OCI-LY7 (cell line): ENCODE data around the gene DBP. TPM values are rescaled to one million over a fixed set of nuclear protein-coding genes. Genes with fewer than 3 reads are reported as not detected.

ENCODE experiments used
- BruUV-seq: library from RNA; stranded (reverse); fragments of 400-500 nt; replicated peaks from 2 replicates; lab custom pipeline; 2021; lab: Mats Ljungman, UMichigan
- CTCF ChIA-PET: fragments of 300-600 bp; sonication (Branson Sonifier 250); formaldehyde crosslinking; loops from one replicate; lab custom pipeline; 2022; ENCODE audit warnings: antibody characterized with exemption; ENCODE audit not compliant: unreplicated experiment; lab: Charles Lee
- POLR2A ChIA-PET: fragments of 300-600 bp; sonication (Branson Sonifier 250); formaldehyde crosslinking; loops from one replicate; lab custom pipeline; 2022; ENCODE audit warnings: antibody characterized with exemption; lab: Charles Lee
- DNase-seq: peaks from one replicate; pipeline ENCODE4 v3.0.0-alpha.2; 2015; ENCODE audit warnings: low spot score
- H2AFZ ChIP-seq: fragments of 200-600 bp; sonication (generic), shearing (Covaris generic); 2 replicates; pipeline ENCODE4 v1.6.1; 2014; ENCODE audit warnings: mild to moderate bottlenecking, antibody characterized with exemption, low read length, moderate library complexity
- H3K27ac ChIP-seq: fragments of 200-600 bp; sonication (generic); 2 replicates; pipeline ENCODE4 v1.5.1; 2014; ENCODE audit warnings: mixed run types, low read depth, mild to moderate bottlenecking, moderate library complexity, low read length, inconsistent platforms; ENCODE audit not compliant: poor library complexity, severe bottlenecking
- H3K36me3 ChIP-seq: fragments of 200-600 bp; sonication (generic); 2 replicates; pipeline ENCODE4 v1.6.1; 2014; ENCODE audit warnings: mild to moderate bottlenecking, antibody characterized with exemption, low read length, moderate library complexity, mixed read lengths; ENCODE audit not compliant: insufficient read depth
- H3K4me1 ChIP-seq: fragments of 200-600 bp; sonication (generic); 2 replicates; pipeline ENCODE4 v1.5.1; 2014; ENCODE audit warnings: mild to moderate bottlenecking, low read length; ENCODE audit not compliant: insufficient read depth, poor library complexity, severe bottlenecking
- H3K4me2 ChIP-seq: fragments of 200-600 bp; sonication (generic); 2 replicates; pipeline ENCODE4 v1.6.1; 2014; ENCODE audit warnings: mild to moderate bottlenecking, low read length
- H3K4me3 ChIP-seq: fragments of 200-600 bp; sonication (generic); 2 replicates; pipeline ENCODE4 v1.5.1; 2014; ENCODE audit warnings: mild to moderate bottlenecking, low read depth, low read length; ENCODE audit not compliant: poor library complexity, severe bottlenecking
- H3K79me2 ChIP-seq: fragments of 200-600 bp; sonication (generic); 2 replicates; pipeline ENCODE4 v1.6.1; 2016; ENCODE audit warnings: low read depth, mild to moderate bottlenecking, low read length, moderate library complexity, mixed read lengths; ENCODE audit not compliant: insufficient read depth
- H3K9me2 ChIP-seq: fragments of 200-600 bp; sonication (generic); 2 replicates; pipeline ENCODE4 v1.6.1; 2016; ENCODE audit warnings: mild to moderate bottlenecking, low read length, mixed read lengths; ENCODE audit not compliant: insufficient read depth
- H3K9me3 ChIP-seq: fragments of 200-600 bp; sonication (generic); 2 replicates; pipeline ENCODE4 v1.6.1; 2014; ENCODE audit warnings: mild to moderate bottlenecking, mixed run types, low read length, mixed read lengths
- H4K20me1 ChIP-seq: fragments of 200-600 bp; sonication (generic); 2 replicates; pipeline ENCODE4 v1.6.1; 2014; ENCODE audit warnings: mild to moderate bottlenecking, antibody characterized with exemption, low read length, moderate library complexity, mixed read lengths; ENCODE audit not compliant: insufficient read depth
- CTCF ChIP-seq: fragments of 200-600 bp; sonication (generic); conservative IDR thresholded peaks from 2 replicates; pipeline ENCODE4 v1.5.1; 2014; ENCODE audit warnings: mild to moderate bottlenecking, antibody characterized with exemption, low read length, moderate library complexity, mixed read lengths
- EZH2phosphoT487 ChIP-seq: fragments of 200-600 bp; sonication (generic); IDR thresholded peaks from 2 replicates; pipeline ENCODE4 v1.6.1; 2018; ENCODE audit warnings: low read depth, borderline replicate concordance, mild to moderate bottlenecking, mixed run types, antibody characterized with exemption, low read length, moderate library complexity, mixed read lengths
- intact Hi-C: fragments of 100-400 bp; cut with micrococcal nuclease; formaldehyde crosslinking; loops from one replicate; pipeline ENCODE4 v1.10.0; 2022; ENCODE audit not compliant: unreplicated experiment
- total RNA-seq, 2 experiments: library from RNA; depleted of rRNA in 1 of 2; stranded (reverse); fragments of >200 nt in 1 of 2; shearing (Covaris generic) in 1 of 2; gene quantifications; 2 replicates each; pipeline ENCODE4 v1.2.3, GENCODE V29; 2014 to 2022

The DBP gene
- total RNA-seq, 2 experiments from 2014 or later = 15.7 to 35.6 TPM

- intact Hi-C loops = no loop called here
- H3K4me3 ChIP-seq = no peak overlapping the region
- no peak overlapping the region for H3K4me2 ChIP-seq
- H3K79me2 ChIP-seq = no peaks in the 10 kb centered on the region
- no TSS peak for BruUV-seq
- H3K36me3 ChIP-seq = no peaks in the 10 kb centered on the region
- POLR2A ChIA-PET = no interaction called here
- TF ChIP-seq CTCF (no peak), EZH2phosphoT487 (no peak)
- H3K27ac ChIP-seq = no peak overlapping the region
- no peaks in the 10 kb centered on the region for H3K4me1 ChIP-seq
- no peaks in the 10 kb centered on the region for H3K9me3 ChIP-seq
- CTCF ChIA-PET = no interaction called here
- H2AFZ ChIP-seq = no peak overlapping the region
- no peak for DNase-seq
- no peaks in the 10 kb centered on the region for H3K9me2 ChIP-seq
- H4K20me1 ChIP-seq = no peaks in the 10 kb centered on the region
Observed at GRCh38 chr19:48668332-48668731, 31.2 kb upstream of the DBP start.

- no peak for DNase-seq
- Histone ChIP-seq H3K9me3 (no peaks in the 10 kb centered on the region), H3K4me3 (no peak overlapping the region), H3K4me1 (peaks cover 7% of the 10 kb centered on the region), H3K79me2 (no peaks in the 10 kb centered on the region), H3K9me2 (no peaks in the 10 kb centered on the region), H2AFZ (no peak overlapping the region), H3K27ac (no peak overlapping the region), H4K20me1 (no peaks in the 10 kb centered on the region), H3K36me3 (no peaks in the 10 kb centered on the region), H3K4me2 (no peak overlapping the region)
- TF ChIP-seq EZH2phosphoT487 = no peak
- no TSS peak for BruUV-seq
- POLR2A ChIA-PET = no interaction called here
- CTCF ChIA-PET = no interaction called here
- intact Hi-C loops = no loop called here
Observed at GRCh38 chr19:48665786-48666185, 28.6 kb upstream of the DBP start.

GRCh38 chr19:48664476-48664875, 27.3 kb upstream of the DBP start:
- no peaks in the 10 kb centered on the region for H3K9me2 ChIP-seq
- POLR2A ChIA-PET = no interaction called here
- H3K4me2 ChIP-seq = no peak overlapping the region
- DNase-seq = no peak
- no peaks in the 10 kb centered on the region for H3K79me2 ChIP-seq
- no peak overlapping the region for H3K27ac ChIP-seq
- TF ChIP-seq EZH2phosphoT487 (no peak), CTCF (no peak)
- H3K36me3 ChIP-seq = no peaks in the 10 kb centered on the region
- BruUV-seq = no TSS peak
- CTCF ChIA-PET = no interaction called here
- H3K4me1 ChIP-seq = peaks cover 11% of the 10 kb centered on the region
- no peak overlapping the region for H2AFZ ChIP-seq
- no peaks in the 10 kb centered on the region for H4K20me1 ChIP-seq
- no peaks in the 10 kb centered on the region for H3K9me3 ChIP-seq
- H3K4me3 ChIP-seq = no peak overlapping the region
- intact Hi-C loops = no loop called here
